H1 (cell line): ENCODE data around the gene PNLDC1. TPM values are rescaled to one million over a fixed set of nuclear protein-coding genes. Genes with fewer than 3 reads are reported as not detected.

Experiments
- CTCF ChIA-PET: fragments of 300-600 bp; sonication (Branson Sonifier 250); formaldehyde crosslinking; loops from one replicate; lab custom pipeline; 2021; ENCODE audit not compliant: partially characterized antibody; lab: Charles Lee
- POLR2A ChIA-PET: fragments of 300-600 bp; sonication (Branson Sonifier 250); formaldehyde crosslinking; loops from one replicate; lab custom pipeline; 2021; ENCODE audit warnings: inconsistent platforms; ENCODE audit not compliant: partially characterized antibody; lab: Charles Lee
- DNase-seq, 2 experiments: peaks; one replicate each; pipeline versions ENCODE4 v3.0.0 to v3.0.0-alpha.2; 2010 to 2022; ENCODE audit warnings: low spot score in 2 of 2, low read depth in 1 of 2, mixed read lengths in 1 of 2
- FAIRE-seq: peaks from 2 replicates; lab custom pipeline; 2011; peaks lifted over from hg19 to GRCh38; lab: Jason Lieb, UNC
- H2AFZ ChIP-seq: 2 replicates; pipeline ENCODE4 v1.8.1; 2012; ENCODE audit warnings: low read length, inconsistent platforms
- H2AK5ac ChIP-seq: 2 replicates; pipeline ENCODE4 v1.6.1; 2013; ENCODE audit warnings: low read depth, low read length
- H2BK120ac ChIP-seq: replicated peaks from 2 replicates; pipeline ENCODE3; 2013; ENCODE audit warnings: low read depth, low read length, inconsistent platforms
- H2BK12ac ChIP-seq: 2 replicates; pipeline ENCODE4 v1.6.1; 2013; ENCODE audit warnings: low read depth, low read length
- H2BK15ac ChIP-seq: 2 replicates; pipeline ENCODE4 v1.6.1; 2013; ENCODE audit warnings: low read length
- H2BK20ac ChIP-seq: 2 replicates; pipeline ENCODE4 v1.6.1; 2013; ENCODE audit warnings: low read length
- H2BK5ac ChIP-seq: 2 replicates; pipeline ENCODE4 v1.6.1; 2013; ENCODE audit warnings: low read depth, low read length
- H3K14ac ChIP-seq: 2 replicates; pipeline ENCODE4 v1.6.1; 2013; ENCODE audit warnings: inconsistent platforms; ENCODE audit not compliant: insufficient read length
- H3K18ac ChIP-seq: 2 replicates; pipeline ENCODE4 v1.6.1; 2013; ENCODE audit warnings: low read length; ENCODE audit errors: extremely low read depth
- H3K23ac ChIP-seq: 2 replicates; pipeline ENCODE4 v1.6.1; 2013; ENCODE audit warnings: inconsistent platforms; ENCODE audit not compliant: insufficient read length
- H3K23me2 ChIP-seq: 2 replicates; pipeline ENCODE4 v1.6.1; 2013; ENCODE audit warnings: low read depth, low read length
- H3K27ac ChIP-seq: 2 replicates; pipeline ENCODE4 v1.6.1; 2011; ENCODE audit warnings: low read depth, low read length, inconsistent platforms
- H3K27me3 ChIP-seq, 4 experiments: replicated peaks in 1 of 4; 1 replicate in 1 of 4; 2 replicates in 3 of 4; pipeline versions ENCODE4 v1.6.1 to v1.8.1; 2011 to 2013; ENCODE audit warnings: low read length in 3 of 4, mild to moderate bottlenecking in 3 of 4, inconsistent platforms in 2 of 4, mixed read lengths in 2 of 4, moderate library complexity in 1 of 4; ENCODE audit not compliant: control insufficient read depth in 3 of 4, insufficient read depth in 3 of 4; ENCODE audit errors: extremely low read depth in 1 of 4
- H3K36me3 ChIP-seq, 4 experiments: 2 replicates each; pipeline versions ENCODE4 v1.6.1 to v1.8.1; 2011 to 2013; ENCODE audit warnings: mild to moderate bottlenecking in 4 of 4, low read length in 3 of 4, moderate library complexity in 2 of 4, control low read depth in 1 of 4, inconsistent platforms in 1 of 4; ENCODE audit not compliant: insufficient read depth in 4 of 4, control insufficient read depth in 2 of 4
- H3K4ac ChIP-seq: replicated peaks from 2 replicates; pipeline ENCODE3; 2013; ENCODE audit warnings: low read length, low read depth, mixed read lengths, inconsistent platforms; ENCODE audit not compliant: insufficient read length
- H3K4me1 ChIP-seq, 4 experiments: replicated peaks in 1 of 4; 1 replicate in 1 of 4; 2 replicates in 3 of 4; pipeline versions ENCODE4 v1.6.1 to v1.8.1; 2011 to 2013; ENCODE audit warnings: low read length in 3 of 4, inconsistent platforms in 2 of 4, mixed read lengths in 1 of 4; ENCODE audit not compliant: insufficient read depth in 4 of 4, control insufficient read depth in 3 of 4
- H3K4me2 ChIP-seq, 2 experiments: 2 replicates each; pipeline versions ENCODE4 v1.6.1 to v1.8.1; 2011 to 2013; ENCODE audit warnings: low read depth in 2 of 2, low read length in 2 of 2, control low read depth in 1 of 2, inconsistent platforms in 1 of 2, mild to moderate bottlenecking in 1 of 2; ENCODE audit not compliant: insufficient read depth in 1 of 2
- H3K4me3 ChIP-seq, 4 experiments: fragments of 200-600, 300-600 bp in 1 of 4; sonication (generic), shearing (Covaris generic), sonication (Bioruptor Twin) in 1 of 4; 2 replicates each; pipeline versions ENCODE4 v1.5.1 to v1.8.1; 2011 to 2016; ENCODE audit warnings: low read length in 4 of 4, low read depth in 3 of 4, control low read depth in 2 of 4, inconsistent platforms in 2 of 4, mild to moderate bottlenecking in 2 of 4, mixed read lengths in 1 of 4, moderate library complexity in 1 of 4; ENCODE audit not compliant: insufficient read depth in 2 of 4; ENCODE audit errors: extremely low read depth in 1 of 4
- H3K56ac ChIP-seq: replicated peaks from 2 replicates; pipeline ENCODE3; 2013; ENCODE audit warnings: low read depth, mild to moderate bottlenecking, mixed read lengths, low read length, inconsistent platforms; ENCODE audit not compliant: insufficient read length
- H3K79me1 ChIP-seq: 2 replicates; pipeline ENCODE4 v1.6.1; 2013; ENCODE audit warnings: low read depth, low read length, control low read depth
- H3K79me2 ChIP-seq, 2 experiments: 2 replicates each; pipeline versions ENCODE4 v1.6.1 to v1.8.1; 2012 to 2013; ENCODE audit warnings: low read length in 2 of 2, mild to moderate bottlenecking in 2 of 2, inconsistent platforms in 1 of 2; ENCODE audit not compliant: insufficient read depth in 2 of 2, control insufficient read depth in 1 of 2
- H3K9ac ChIP-seq, 4 experiments: replicated peaks in 1 of 4; 1 replicate in 1 of 4; 2 replicates in 3 of 4; pipeline versions ENCODE4 v1.6.1 to v1.8.1; 2011 to 2013; ENCODE audit warnings: low read depth in 3 of 4, low read length in 3 of 4, control low read depth in 2 of 4, mild to moderate bottlenecking in 2 of 4, moderate library complexity in 2 of 4, inconsistent platforms in 1 of 4; ENCODE audit errors: extremely low read depth in 1 of 4
- H3K9me3 ChIP-seq, 2 experiments: 2 replicates each; pipeline versions ENCODE4 v1.6.1 to v1.8.1; 2012 to 2013; ENCODE audit warnings: mild to moderate bottlenecking in 2 of 2, moderate library complexity in 2 of 2, control low read depth in 1 of 2, inconsistent platforms in 1 of 2, low read depth in 1 of 2, low read length in 1 of 2, mixed read lengths in 1 of 2; ENCODE audit not compliant: insufficient read depth in 2 of 2
- H4K20me1 ChIP-seq, 2 experiments: replicated peaks in 1 of 2; 2 replicates each; pipeline versions ENCODE3 to v1.8.1; 2011 to 2013; ENCODE audit warnings: inconsistent platforms in 2 of 2, low read length in 2 of 2, mild to moderate bottlenecking in 1 of 2; ENCODE audit not compliant: insufficient read depth in 2 of 2, control insufficient read depth in 1 of 2
- H4K5ac ChIP-seq: 2 replicates; pipeline ENCODE4 v1.6.1; 2013; ENCODE audit warnings: low read length, low read depth, mixed read lengths, inconsistent platforms; ENCODE audit not compliant: insufficient read length
- H4K8ac ChIP-seq: 2 replicates; pipeline ENCODE4 v1.8.0; 2013; ENCODE audit warnings: mild to moderate bottlenecking, moderate library complexity, low read length, inconsistent platforms; ENCODE audit not compliant: insufficient read depth; ENCODE audit errors: extremely low read depth
- H4K91ac ChIP-seq: replicated peaks from 2 replicates; pipeline ENCODE3; 2013; ENCODE audit warnings: low read length, mixed read lengths, inconsistent platforms; ENCODE audit not compliant: insufficient read length
- HDAC2 ChIP-seq, 2 experiments: fragments of 300-600 bp in 1 of 2; sonication (generic) in 1 of 2; IDR thresholded peaks; 2 replicates each; pipeline ENCODE4 v1.6.1; 2011 to 2012; ENCODE audit warnings: low read depth in 2 of 2, low read length in 2 of 2, mild to moderate bottlenecking in 2 of 2, moderate library complexity in 2 of 2, borderline replicate concordance in 1 of 2, inconsistent platforms in 1 of 2
- WGBS, 2 experiments: shearing (Covaris generic) in 1 of 2; methylation state at CpG; one replicate each; pipeline versions ENCODE4 v1.1.6 to v1.1.7; 2013 to 2015; ENCODE audit warnings: low lambda C conversion rate in 2 of 2, mixed read lengths in 2 of 2, inconsistent platforms in 1 of 2, low coverage in 1 of 2, missing lambda C conversion rate in 1 of 2; ENCODE audit not compliant: insufficient replicate concordance in 2 of 2, insufficient coverage in 1 of 2, insufficient read length in 1 of 2; ENCODE audit errors: extremely low coverage in 1 of 2, missing lambda C conversion rate in 1 of 2; 5-methylcytosine and 5-hydroxymethylcytosine counted together
- polyA plus RNA-seq, 7 experiments: library from polyadenylated mRNA; depleted of rRNA in 3 of 7; stranded (reverse) in 5 of 7; unstranded in 2 of 7; fragments of >200 nt in 5 of 7; fragments of 200-250 nt in 2 of 7; gene quantifications; 1 replicate in 5 of 7; 2 replicates in 1 of 7; 4 replicates in 1 of 7; pipeline versions ENCODE4 v1.2.1 to v1.2.3, GENCODE V29; 2011 to 2013; ENCODE audit warnings: missing spikeins in 2 of 7, mixed read lengths in 2 of 7
- total RNA-seq: library from RNA; stranded (reverse); fragmentation: NEBNext Ultra II Directional; extraction: Animal tissue kit (Norgen Biotek cat#: 25700); gene quantifications from 2 replicates; pipeline ENCODE4 v1.2.1, GENCODE V29; 2021

Gene PNLDC1
- total and polyA plus RNA-seq, 2 of the 8 experiments (the other 6 are each of a cell fraction or from before 2014, with no cell fraction given), result 0.15 to 0.34 TPM

DNA sequence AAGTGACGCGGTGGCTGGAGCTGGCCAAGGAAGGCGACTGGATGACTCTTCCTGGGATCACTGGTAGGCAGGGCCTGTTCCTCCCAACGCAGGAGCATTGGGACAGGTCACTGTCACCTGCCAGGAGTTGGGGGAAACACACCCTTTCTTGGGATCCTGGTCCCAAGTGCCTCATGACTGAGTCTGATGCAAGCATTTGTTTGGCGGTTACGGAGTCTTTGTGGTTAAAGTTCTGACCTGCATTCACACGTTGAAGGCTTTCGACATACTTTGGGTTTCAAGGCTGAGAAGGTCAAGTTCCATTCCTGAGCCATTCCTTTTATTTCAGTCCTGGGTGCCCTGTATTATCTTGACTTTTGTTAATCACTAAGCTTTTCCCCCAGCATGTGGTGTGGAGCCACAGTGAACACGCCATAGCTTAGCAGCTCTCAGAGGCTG is 6.0 kb downstream of the PNLDC1 start:
- FAIRE-seq (no peak), DNase-seq (no peak)
- H4K20me1 ChIP-seq, result no peaks in the 10 kb centered on the region
- no peak overlapping the region for H3K14ac ChIP-seq
- no peak for TF ChIP-seq HDAC2 (IDR thresholded peaks at IDR 0.05; ENCODE audit: borderline replicate concordance in 1 of 2, low read depth in 2 of 2, low read length in 2 of 2)
- H3K23me2 ChIP-seq, result no peaks in the 10 kb centered on the region
- H3K56ac ChIP-seq, result no peak overlapping the region
- H2BK15ac ChIP-seq, result no peak overlapping the region
- H2AFZ ChIP-seq, result no peak overlapping the region
- no peaks in the 10 kb centered on the region for H3K9me3 ChIP-seq
- no peaks in the 10 kb centered on the region for H3K4me1 ChIP-seq
- H3K4ac ChIP-seq, result no peak overlapping the region
- H4K91ac ChIP-seq, result no peak overlapping the region
- no peaks in the 10 kb centered on the region for H3K79me2 ChIP-seq
- no peak overlapping the region for H4K5ac ChIP-seq
- H3K27ac ChIP-seq, result no peak overlapping the region
- no peak overlapping the region for H3K4me2 ChIP-seq
- H3K23ac ChIP-seq, result no peak overlapping the region
- no peak overlapping the region; the same call in 1 of the 2 replicates for H2BK5ac ChIP-seq
- H3K36me3 ChIP-seq, result no peaks in the 10 kb centered on the region
- H3K79me1 ChIP-seq, result no peaks in the 10 kb centered on the region
- 0 out of 2 replicates have a peak overlapping the region, but pooled peaks have one; percentile 27 for H2BK12ac ChIP-seq
- no peaks in the 10 kb centered on the region for H3K27me3 ChIP-seq
- no peak overlapping the region for H3K4me3 ChIP-seq
- ChIA-PET CTCF (interaction anchor here (0.8 to 1.0 kb wide), 2 partner anchors 145 to 332 kb away, joined by 3 read pairs; no protein-coding TSS in a partner anchor), POLR2A (interaction anchor here (1.7 kb wide), 1 partner anchor 16 kb away, joined by 8 read pairs; the partner anchor contains the start of genes MRPL18 and TCP1)
- no peak overlapping the region for H4K8ac ChIP-seq
- no peak overlapping the region for H2BK20ac ChIP-seq
- no peak overlapping the region for H3K18ac ChIP-seq
- H2AK5ac ChIP-seq, result no peak overlapping the region; the same call in 1 of the 2 replicates
- no peak overlapping the region for H3K9ac ChIP-seq
- H2BK120ac ChIP-seq, result no peak overlapping the region
- WGBS, 2 experiments, result 94% methylated on average over 9 of the region's 9 CpGs; no CpG with 5 or more reads in 1 of the 2 experiments
